CD4-positive, alpha-beta T cell (primary cell): ENCODE data around the gene RIBC2. TPM values are rescaled to one million over a fixed set of nuclear protein-coding genes. Genes with fewer than 3 reads are reported as not detected.
A peak's percentile ranks its signal among the peaks of the same experiment; 100 is the strongest.

Source experiments
- ATAC-seq: fragments of 200-7000 bp; cut with Tn5 transposase; one replicate; pipeline ENCODE4 v1.10.0; 2022; ENCODE audit warnings: mild to moderate bottlenecking; ENCODE audit not compliant: poor library complexity
- CTCF ChIA-PET: fragments of 350-600 bp; sonication (Branson Sonifier 250); formaldehyde crosslinking; loops from one replicate; lab custom pipeline; 2021; ENCODE audit warnings: antibody characterized with exemption, inconsistent platforms; lab: Charles Lee
- POLR2A ChIA-PET: fragments of 350-600 bp; sonication (Branson Sonifier 250); formaldehyde crosslinking; loops from one replicate; lab custom pipeline; 2021; ENCODE audit warnings: antibody characterized with exemption, inconsistent platforms; lab: Charles Lee
- DNase-seq, 14 experiments: peaks; one replicate each; pipeline ENCODE4 v3.0.0-alpha.2; 2013 to 2020; ENCODE audit warnings: mixed read lengths in 2 of 14
- H3K27ac ChIP-seq, 2 donors: one replicate each; pipeline versions ENCODE4 v1.5.1 to v1.7.0; 2013; ENCODE audit warnings: low read length in 2 of 2, low read depth in 1 of 2, mild to moderate bottlenecking in 1 of 2
- H3K27me3 ChIP-seq, 2 experiments: 1 replicate in 1 of 2; 2 replicates in 1 of 2; pipeline versions ENCODE4 v1.6.1 to v1.7.0; 2013; ENCODE audit warnings: low read length in 2 of 2, control low read depth in 1 of 2, mild to moderate bottlenecking in 1 of 2, moderate library complexity in 1 of 2; ENCODE audit not compliant: insufficient read depth in 2 of 2, control insufficient read depth in 1 of 2
- H3K36me3 ChIP-seq: one replicate; pipeline ENCODE4 v1.6.1; 2013; ENCODE audit warnings: low read length, control low read depth; ENCODE audit not compliant: insufficient read depth
- H3K4me1 ChIP-seq: one replicate; pipeline ENCODE4 v1.6.1; 2013; ENCODE audit warnings: low read length, control low read depth; ENCODE audit not compliant: insufficient read depth
- H3K4me3 ChIP-seq: one replicate; pipeline ENCODE4 v1.5.1; 2013; ENCODE audit warnings: mild to moderate bottlenecking, low read length, moderate library complexity
- H3K9me3 ChIP-seq, 2 experiments: 1 replicate in 1 of 2; 2 replicates in 1 of 2; pipeline versions ENCODE4 v1.6.1 to v1.7.0; 2013; ENCODE audit warnings: low read length in 2 of 2, mild to moderate bottlenecking in 2 of 2, control low read depth in 1 of 2, moderate library complexity in 1 of 2; ENCODE audit not compliant: control insufficient read depth in 1 of 2, insufficient read depth in 1 of 2
- H3K27ac Mint-ChIP-seq: one replicate; pipeline ENCODE4 v1.8.0; 2020; ENCODE audit warnings: mixed read lengths
- H3K27me3 Mint-ChIP-seq: one replicate; pipeline ENCODE4 v1.8.0; 2021; ENCODE audit warnings: mixed read lengths
- H3K36me3 Mint-ChIP-seq: one replicate; pipeline ENCODE4 v1.8.0; 2021; ENCODE audit warnings: low read depth, mixed read lengths
- H3K4me1 Mint-ChIP-seq: one replicate; pipeline ENCODE4 v1.8.0; 2021; ENCODE audit warnings: low read depth, mixed read lengths
- H3K4me3 Mint-ChIP-seq: one replicate; pipeline ENCODE4 v1.8.0; 2020; ENCODE audit warnings: mild to moderate bottlenecking, mixed read lengths
- H3K9me3 Mint-ChIP-seq: one replicate; pipeline ENCODE4 v1.8.0; 2020; ENCODE audit warnings: mixed read lengths
- CTCF ChIP-seq: fragments of 200-600 bp; IDR thresholded peaks from one replicate; pipeline ENCODE4 v1.8.0; 2022; ENCODE audit warnings: antibody characterized with exemption, mild to moderate bottlenecking
- intact Hi-C, 2 experiments: fragments of 100-400 bp; cut with DNase I in 1 of 2; cut with micrococcal nuclease in 1 of 2; formaldehyde crosslinking; loops; one replicate each; pipeline versions ENCODE4 v1.15.1 to v1.9.0; 2023 to 2025; cut with DNase I, micrococcal nuclease
- total RNA-seq, 174 experiments: library from RNA in 2 of 174; stranded (reverse) in 2 of 174; gene quantifications; one replicate each; pipeline ENCODE4 v1.2.3 and lab custom pipeline; 2021 to 2026

The RIBC2 gene
- total RNA-seq, 2 experiments from 2014 or later = 0.41 TPM; not detected in 1

- no peaks in the 10 kb centered on the region for H3K9me3 Mint-ChIP-seq
- H3K27ac Mint-ChIP-seq = no peak overlapping the region
- H3K36me3 ChIP-seq = no peaks in the 10 kb centered on the region
- H3K27me3 ChIP-seq = no peaks in the 10 kb centered on the region
- H3K9me3 ChIP-seq = no peaks in the 10 kb centered on the region
- ChIA-PET POLR2A (no interaction called here), CTCF (no interaction called here)
- intact Hi-C loops = no loop called here
- DNase-seq (no peak), ATAC-seq (no peak)
- no peaks in the 10 kb centered on the region for H3K36me3 Mint-ChIP-seq
- H3K4me3 Mint-ChIP-seq = no peak overlapping the region
- no peak overlapping the region for H3K27ac ChIP-seq
- TF ChIP-seq CTCF = no peak
- H3K4me1 ChIP-seq = peaks cover 2% of the 10 kb centered on the region
- H3K27me3 Mint-ChIP-seq = no peaks in the 10 kb centered on the region
- H3K4me1 Mint-ChIP-seq = no peaks in the 10 kb centered on the region
- no peak overlapping the region for H3K4me3 ChIP-seq
Measured at GRCh38 chr22:45422237-45422983, 8.9 kb downstream of the RIBC2 start.

GRCh38 chr22:45423524-45423923 lies 10.0 kb downstream of the RIBC2 start:
- DNase-seq (no peak), ATAC-seq (no peak)
- Histone ChIP-seq H3K4me3 (no peak overlapping the region), H3K27me3 (no peaks in the 10 kb centered on the region), H3K4me1 (peaks cover 2% of the 10 kb centered on the region), H3K9me3 (no peaks in the 10 kb centered on the region), H3K36me3 (no peaks in the 10 kb centered on the region), H3K27ac (no peak overlapping the region)
- Mint-ChIP-seq H3K27ac (no peak overlapping the region), H3K4me3 (no peak overlapping the region), H3K36me3 (no peaks in the 10 kb centered on the region), H3K27me3 (no peaks in the 10 kb centered on the region), H3K9me3 (no peaks in the 10 kb centered on the region), H3K4me1 (no peaks in the 10 kb centered on the region)
- TF ChIP-seq CTCF = no peak
- ChIA-PET POLR2A (no interaction called here), CTCF (no interaction called here)
- intact Hi-C loops = no loop called here

- no peaks in the 10 kb centered on the region for H3K9me3 ChIP-seq
- no peaks in the 10 kb centered on the region for H3K4me1 Mint-ChIP-seq
- DNase-seq (peak in 3 of 14 experiments; percentile 27 to 56 (median 47)), ATAC-seq (no peak)
- no peak for TF ChIP-seq CTCF
- H3K27me3 Mint-ChIP-seq = no peaks in the 10 kb centered on the region
- no peak overlapping the region for H3K4me3 Mint-ChIP-seq
- intact Hi-C loops = no loop called here
- POLR2A ChIA-PET = no interaction called here
- H3K9me3 Mint-ChIP-seq = no peaks in the 10 kb centered on the region
- H3K4me1 ChIP-seq = peaks cover 2% of the 10 kb centered on the region
- no peaks in the 10 kb centered on the region for H3K36me3 Mint-ChIP-seq
- CTCF ChIA-PET = no interaction called here
- no peaks in the 10 kb centered on the region for H3K27me3 ChIP-seq
- no peak overlapping the region for H3K27ac Mint-ChIP-seq
- H3K27ac ChIP-seq = no peak overlapping the region
- H3K36me3 ChIP-seq = no peaks in the 10 kb centered on the region
- H3K4me3 ChIP-seq = no peak overlapping the region
Measured at GRCh38 chr22:45424241-45424731, 10.8 kb downstream of the RIBC2 start.
